Sigmoid colon (tissue), 4 donors: ENCODE data around the gene WDTC1.

Source experiments
- EP300 ChIP-seq, 4 donors: sonication (generic); formaldehyde crosslinking; IDR thresholded peaks; one replicate each; pipeline ENCODE4 v1.6.1; 2017; ENCODE audit warnings: antibody characterized with exemption in 4 of 4
- POLR2A ChIP-seq, 2 donors: fragments of 450-650 bp; IDR thresholded peaks; one replicate each; pipeline ENCODE4 v1.6.1; 2016; ENCODE audit warnings: antibody characterized with exemption in 2 of 2, mild to moderate bottlenecking in 2 of 2, moderate library complexity in 2 of 2
- POLR2AphosphoS5 ChIP-seq, 4 donors: sonication (generic); formaldehyde crosslinking; IDR thresholded peaks; one replicate each; pipeline ENCODE4 v1.6.1; 2017; ENCODE audit warnings: antibody characterized with exemption in 4 of 4
- TF ChIP-seq, protein P1 (sequence below), 4 experiments: fragments of 450-650 bp in 3 of 4; fragments of 200-600 bp in 1 of 4; IDR thresholded peaks; one replicate each; pipeline ENCODE4 v1.5.1; 2016 to 2019; ENCODE audit warnings: antibody characterized with exemption in 4 of 4, mild to moderate bottlenecking in 3 of 4, moderate library complexity in 2 of 4

DNA sequence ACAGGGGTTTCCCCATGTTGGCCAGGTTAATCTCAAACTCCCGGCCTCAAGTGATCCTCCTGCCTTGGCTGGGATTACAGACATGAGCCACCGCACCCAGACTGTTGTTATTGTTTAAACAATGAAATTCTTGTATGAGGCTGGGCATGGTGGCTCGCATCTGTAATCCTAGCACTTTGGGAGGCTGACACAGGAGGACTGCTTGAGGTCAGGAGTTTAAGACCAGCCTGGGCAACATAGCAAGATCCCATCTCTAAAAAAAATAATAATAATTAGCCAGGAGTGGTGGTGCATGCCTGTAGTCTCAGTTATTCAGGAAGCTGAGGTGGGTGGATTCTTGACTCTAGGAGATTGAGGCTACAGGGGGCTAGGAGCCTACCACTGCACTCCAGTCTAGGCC lies 6.7 kb upstream of the WDTC1 start:
- TF ChIP-seq POLR2AphosphoS5 (IDR thresholded peaks at IDR 0.05) (no peak), POLR2A (IDR thresholded peaks at IDR 0.05) (no peak), EP300 (IDR thresholded peaks at IDR 0.05) (no peak)
- TF ChIP-seq, protein P1, sequence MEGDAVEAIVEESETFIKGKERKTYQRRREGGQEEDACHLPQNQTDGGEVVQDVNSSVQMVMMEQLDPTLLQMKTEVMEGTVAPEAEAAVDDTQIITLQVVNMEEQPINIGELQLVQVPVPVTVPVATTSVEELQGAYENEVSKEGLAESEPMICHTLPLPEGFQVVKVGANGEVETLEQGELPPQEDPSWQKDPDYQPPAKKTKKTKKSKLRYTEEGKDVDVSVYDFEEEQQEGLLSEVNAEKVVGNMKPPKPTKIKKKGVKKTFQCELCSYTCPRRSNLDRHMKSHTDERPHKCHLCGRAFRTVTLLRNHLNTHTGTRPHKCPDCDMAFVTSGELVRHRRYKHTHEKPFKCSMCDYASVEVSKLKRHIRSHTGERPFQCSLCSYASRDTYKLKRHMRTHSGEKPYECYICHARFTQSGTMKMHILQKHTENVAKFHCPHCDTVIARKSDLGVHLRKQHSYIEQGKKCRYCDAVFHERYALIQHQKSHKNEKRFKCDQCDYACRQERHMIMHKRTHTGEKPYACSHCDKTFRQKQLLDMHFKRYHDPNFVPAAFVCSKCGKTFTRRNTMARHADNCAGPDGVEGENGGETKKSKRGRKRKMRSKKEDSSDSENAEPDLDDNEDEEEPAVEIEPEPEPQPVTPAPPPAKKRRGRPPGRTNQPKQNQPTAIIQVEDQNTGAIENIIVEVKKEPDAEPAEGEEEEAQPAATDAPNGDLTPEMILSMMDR (IDR thresholded peaks at IDR 0.05): no peak
